Parathyroid adenoma (tissue), 2 donors: ENCODE results near the gene OGN.

ENCODE experiments used
- H2AFZ ChIP-seq: fragments of 300-600 bp; sonication (generic); one replicate; pipeline ENCODE4 v1.7.0; 2017; ENCODE audit warnings: antibody characterized with exemption, mild to moderate bottlenecking
- H3K27ac ChIP-seq: fragments of 300-600 bp; sonication (generic); one replicate; pipeline ENCODE4 v1.7.0; 2017
- H3K27me3 ChIP-seq: fragments of 300-600 bp; sonication (generic); one replicate; pipeline ENCODE4 v1.7.0; 2017; ENCODE audit warnings: low read length; ENCODE audit not compliant: control insufficient read depth, insufficient read depth
- H3K36me3 ChIP-seq: fragments of 300-600 bp; sonication (generic); one replicate; pipeline ENCODE4 v1.7.0; 2017; ENCODE audit warnings: low read length; ENCODE audit not compliant: control insufficient read depth, insufficient read depth
- H3K4me1 ChIP-seq: fragments of 300-600 bp; sonication (generic); one replicate; pipeline ENCODE4 v1.7.0; 2017; ENCODE audit warnings: control low read depth
- H3K4me2 ChIP-seq: fragments of 300-600 bp; sonication (generic); one replicate; pipeline ENCODE4 v1.7.0; 2017; ENCODE audit warnings: low read length
- H3K4me3 ChIP-seq: fragments of 300-600 bp; sonication (generic); one replicate; pipeline ENCODE4 v1.7.0; 2017; ENCODE audit warnings: low read depth, low read length
- H3K79me2 ChIP-seq: fragments of 300-600 bp; sonication (generic); one replicate; pipeline ENCODE4 v1.7.0; 2017; ENCODE audit warnings: control low read depth
- H3K9ac ChIP-seq: fragments of 300-600 bp; sonication (generic); one replicate; pipeline ENCODE4 v1.7.0; 2017; ENCODE audit warnings: mild to moderate bottlenecking
- H3K9me3 ChIP-seq: fragments of 300-600 bp; sonication (generic); one replicate; pipeline ENCODE4 v1.7.0; 2017; ENCODE audit warnings: low read length; ENCODE audit not compliant: control insufficient read depth
- TF ChIP-seq, protein P1 (sequence below): fragments of 300-600 bp; sonication (generic); IDR thresholded peaks from one replicate; pipeline ENCODE4 v1.7.0; 2017; ENCODE audit warnings: antibody characterized with exemption, mild to moderate bottlenecking
- donor health status: primary hyperparathyroidism.

The OGN gene

GRCh38 chr9:92359394-92359995 lies 44.9 kb downstream of the OGN start:
- H3K27ac ChIP-seq = no peak overlapping the region
- no peak overlapping the region for H2AFZ ChIP-seq
- no peak overlapping the region for H3K9ac ChIP-seq
- H3K9me3 ChIP-seq = no peaks in the 10 kb centered on the region
- TF ChIP-seq, protein P1, sequence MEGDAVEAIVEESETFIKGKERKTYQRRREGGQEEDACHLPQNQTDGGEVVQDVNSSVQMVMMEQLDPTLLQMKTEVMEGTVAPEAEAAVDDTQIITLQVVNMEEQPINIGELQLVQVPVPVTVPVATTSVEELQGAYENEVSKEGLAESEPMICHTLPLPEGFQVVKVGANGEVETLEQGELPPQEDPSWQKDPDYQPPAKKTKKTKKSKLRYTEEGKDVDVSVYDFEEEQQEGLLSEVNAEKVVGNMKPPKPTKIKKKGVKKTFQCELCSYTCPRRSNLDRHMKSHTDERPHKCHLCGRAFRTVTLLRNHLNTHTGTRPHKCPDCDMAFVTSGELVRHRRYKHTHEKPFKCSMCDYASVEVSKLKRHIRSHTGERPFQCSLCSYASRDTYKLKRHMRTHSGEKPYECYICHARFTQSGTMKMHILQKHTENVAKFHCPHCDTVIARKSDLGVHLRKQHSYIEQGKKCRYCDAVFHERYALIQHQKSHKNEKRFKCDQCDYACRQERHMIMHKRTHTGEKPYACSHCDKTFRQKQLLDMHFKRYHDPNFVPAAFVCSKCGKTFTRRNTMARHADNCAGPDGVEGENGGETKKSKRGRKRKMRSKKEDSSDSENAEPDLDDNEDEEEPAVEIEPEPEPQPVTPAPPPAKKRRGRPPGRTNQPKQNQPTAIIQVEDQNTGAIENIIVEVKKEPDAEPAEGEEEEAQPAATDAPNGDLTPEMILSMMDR = no peak
- no peak overlapping the region for H3K4me2 ChIP-seq
- H3K4me3 ChIP-seq = no peak overlapping the region
- no peaks in the 10 kb centered on the region for H3K4me1 ChIP-seq
- no peaks in the 10 kb centered on the region for H3K27me3 ChIP-seq
- H3K79me2 ChIP-seq = no peaks in the 10 kb centered on the region
- no peaks in the 10 kb centered on the region for H3K36me3 ChIP-seq

DNA sequence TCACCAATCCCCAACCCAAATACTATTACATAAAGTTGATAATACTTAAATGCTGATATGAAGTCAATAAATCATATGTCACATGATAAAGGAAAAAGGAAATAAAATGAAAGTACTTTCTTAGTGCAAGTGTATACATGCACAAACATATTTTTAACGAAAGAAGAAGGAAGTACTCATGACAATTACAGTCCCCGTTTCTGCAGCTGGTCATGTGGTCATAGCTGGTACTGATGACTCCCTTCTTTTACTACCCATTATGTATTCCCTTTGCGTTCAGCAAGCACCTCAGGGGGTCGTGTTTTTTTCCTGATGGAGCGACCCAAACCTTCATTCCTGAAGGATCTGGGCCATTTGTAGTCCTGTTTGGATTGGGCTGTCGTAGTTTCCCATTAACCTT lies 51.3 kb downstream of the OGN start:
- no peak overlapping the region for H3K4me3 ChIP-seq
- H3K9ac ChIP-seq = no peak overlapping the region
- H3K4me2 ChIP-seq = no peak overlapping the region
- no peaks in the 10 kb centered on the region for H3K4me1 ChIP-seq
- no peak overlapping the region for H2AFZ ChIP-seq
- H3K79me2 ChIP-seq = no peaks in the 10 kb centered on the region
- TF ChIP-seq, protein P1 = no peak
- H3K27ac ChIP-seq = no peak overlapping the region
- no peaks in the 10 kb centered on the region for H3K36me3 ChIP-seq
- no peaks in the 10 kb centered on the region for H3K9me3 ChIP-seq
- no peaks in the 10 kb centered on the region for H3K27me3 ChIP-seq

- no peak overlapping the region for H3K4me3 ChIP-seq
- no peaks in the 10 kb centered on the region for H3K4me1 ChIP-seq
- H3K27me3 ChIP-seq = no peaks in the 10 kb centered on the region
- TF ChIP-seq, protein P1 = no peak
- no peak overlapping the region for H3K27ac ChIP-seq
- no peak overlapping the region for H3K9ac ChIP-seq
- no peak overlapping the region for H3K4me2 ChIP-seq
- H3K36me3 ChIP-seq = no peaks in the 10 kb centered on the region
- H3K79me2 ChIP-seq = no peaks in the 10 kb centered on the region
- no peaks in the 10 kb centered on the region for H3K9me3 ChIP-seq
- no peak overlapping the region for H2AFZ ChIP-seq
Observed at GRCh38 chr9:92350740-92351133, 53.6 kb downstream of the OGN start.

DNA sequence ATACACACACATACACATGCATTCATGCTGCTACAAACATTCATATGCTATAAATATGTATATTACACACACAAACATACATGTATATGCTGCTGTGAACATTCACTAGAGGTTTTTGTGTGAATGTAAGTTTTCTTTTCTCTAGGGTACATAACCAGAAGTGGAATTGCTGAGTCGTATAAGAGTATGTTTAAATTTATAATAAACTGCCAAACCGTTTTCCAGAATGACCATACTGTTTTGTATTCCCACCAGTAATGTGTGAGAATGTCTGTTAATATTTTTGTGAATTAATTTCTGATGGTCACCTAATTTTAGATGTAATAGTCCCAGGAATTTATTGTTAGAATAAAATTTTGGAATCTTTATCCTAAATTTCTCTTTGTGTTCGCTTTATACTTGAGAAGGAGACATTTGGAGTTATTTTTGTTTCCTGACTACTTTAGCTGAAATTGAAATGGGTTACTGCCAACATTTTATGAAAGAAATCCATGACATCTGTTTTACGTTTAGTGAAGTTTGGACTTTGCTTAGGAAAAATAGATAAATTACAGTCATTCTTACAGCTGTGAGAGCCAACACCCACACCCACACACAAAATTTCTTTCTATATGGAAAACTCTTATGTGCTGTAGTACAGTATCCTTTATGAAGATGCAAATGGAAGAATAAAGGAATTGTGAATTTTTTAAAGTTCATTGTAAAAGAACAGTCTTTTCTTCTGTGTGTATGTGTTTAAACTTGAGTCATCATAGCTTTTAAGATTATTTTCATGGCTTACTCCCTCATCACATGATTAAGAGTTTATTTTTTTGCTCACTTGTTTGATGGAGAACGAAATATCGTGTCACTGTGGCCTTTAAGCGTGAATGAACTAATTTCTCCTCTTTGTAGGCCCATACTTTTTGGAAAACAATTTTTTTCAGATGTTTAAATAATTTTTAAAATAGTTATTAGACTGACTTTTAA lies 54.3 kb downstream of the OGN start:
- Histone ChIP-seq H2AFZ (no peak overlapping the region), H3K27me3 (no peaks in the 10 kb centered on the region), H3K4me1 (no peaks in the 10 kb centered on the region), H3K9me3 (no peaks in the 10 kb centered on the region), H3K9ac (no peak overlapping the region), H3K27ac (no peak overlapping the region), H3K4me3 (no peak overlapping the region), H3K79me2 (no peaks in the 10 kb centered on the region), H3K4me2 (no peak overlapping the region), H3K36me3 (no peaks in the 10 kb centered on the region)
- TF ChIP-seq, protein P1 = no peak
